AG04450 (cell line): ENCODE measurements around the gene PLEKHG4B. TPM values are rescaled to one million over a fixed set of nuclear protein-coding genes. Genes with fewer than 3 reads are reported as not detected.

Source experiments
- CTCF ChIA-PET: fragments of 300-600, 350-600 bp; formaldehyde crosslinking; extraction: SDS; loops from one replicate; lab custom pipeline; 2022; ENCODE audit warnings: antibody characterized with exemption, inconsistent platforms; lab: Charles Lee
- POLR2A ChIA-PET: fragments of 350-600 bp; formaldehyde crosslinking; extraction: SDS; loops from one replicate; lab custom pipeline; 2021; ENCODE audit warnings: antibody characterized with exemption, inconsistent platforms; lab: Yijun Ruan, JAX
- DNase-seq: peaks from one replicate; pipeline ENCODE4 v3.0.0-alpha.2; 2011; ENCODE audit warnings: low read depth, low spot score
- H3K27ac ChIP-seq: one replicate; pipeline ENCODE4 v1.5.1; 2012; ENCODE audit warnings: low read depth, low read length, control low read depth
- H3K27me3 ChIP-seq: one replicate; pipeline ENCODE4 v1.6.0; 2012; ENCODE audit warnings: low read length; ENCODE audit not compliant: control insufficient read depth, insufficient read depth
- H3K4me3 ChIP-seq: 2 replicates; pipeline ENCODE4 v1.5.1; 2011; ENCODE audit warnings: mild to moderate bottlenecking, low read depth, low read length, control low read depth
- H3K9me3 ChIP-seq: 2 replicates; pipeline ENCODE4 v1.5.1; 2012; ENCODE audit warnings: low read length; ENCODE audit not compliant: control insufficient read depth, insufficient read depth
- CTCF ChIP-seq: IDR thresholded peaks from 2 replicates; pipeline ENCODE4 v1.5.1; 2011; ENCODE audit warnings: low read depth, low read length, control low read depth, inconsistent platforms
- polyA plus RNA-seq: library from polyadenylated mRNA; depleted of rRNA; stranded (reverse); fragments of >200 nt; gene quantifications from 2 replicates; pipeline ENCODE4 v1.2.3, GENCODE V29; 2011

Gene PLEKHG4B
- polyA plus RNA-seq, 1 experiment, result 0.24 TPM

GRCh38 chr5:119486-120097 lies 27.6 kb downstream of the PLEKHG4B start:
- DNase-seq, result no peak
- CTCF ChIA-PET, result no interaction called here
- Histone ChIP-seq H3K9me3 (no peaks in the 10 kb centered on the region; the same call in 1 of the 2 replicates), H3K4me3 (no peak overlapping the region), H3K27ac (no peak overlapping the region), H3K27me3 (peaks cover 14% of the 10 kb centered on the region)
- TF ChIP-seq CTCF, result no peak
- POLR2A ChIA-PET, result no interaction called here

- Histone ChIP-seq H3K4me3 (no peak overlapping the region), H3K27ac (no peak overlapping the region), H3K9me3 (no peaks in the 10 kb centered on the region; the same call in 1 of the 2 replicates), H3K27me3 (peaks cover 2% of the 10 kb centered on the region)
- no peak for TF ChIP-seq CTCF
- POLR2A ChIA-PET, result no interaction called here
- CTCF ChIA-PET, result no interaction called here
- DNase-seq, result no peak
Observed at GRCh38 chr5:121432-121831, 29.5 kb downstream of the PLEKHG4B start.

GRCh38 chr5:125815-126214 lies 33.8 kb downstream of the PLEKHG4B start:
- no peak overlapping the region for H3K4me3 ChIP-seq
- H3K9me3 ChIP-seq, result no peaks in the 10 kb centered on the region; the same call in none of the 2 replicates
- ChIA-PET POLR2A (no interaction called here), CTCF (interaction anchor here (1.1 kb wide), 1 partner anchor 62 kb away, joined by 3 read pairs; no protein-coding TSS in a partner anchor)
- no peak for TF ChIP-seq CTCF
- no peaks in the 10 kb centered on the region for H3K27me3 ChIP-seq
- DNase-seq, result no peak
- H3K27ac ChIP-seq, result no peak overlapping the region

- DNase-seq, result no peak
- H3K4me3 ChIP-seq, result no peak overlapping the region
- H3K27ac ChIP-seq, result no peak overlapping the region
- no peaks in the 10 kb centered on the region for H3K27me3 ChIP-seq
- TF ChIP-seq CTCF, result no peak
- CTCF ChIA-PET, result no interaction called here
- no peaks in the 10 kb centered on the region; the same call in 1 of the 2 replicates for H3K9me3 ChIP-seq
- POLR2A ChIA-PET, result no interaction called here
Observed at GRCh38 chr5:126806-127205, 34.8 kb downstream of the PLEKHG4B start.

GRCh38 chr5:127886-128285 lies 35.9 kb downstream of the PLEKHG4B start:
- ChIA-PET CTCF (interaction anchor here (0.6 kb wide), 1 partner anchor 17 kb away, joined by 3 read pairs; no protein-coding TSS in a partner anchor), POLR2A (no interaction called here)
- H3K4me3 ChIP-seq, result no peak overlapping the region
- H3K27me3 ChIP-seq, result no peaks in the 10 kb centered on the region
- no peaks in the 10 kb centered on the region; the same call in 1 of the 2 replicates for H3K9me3 ChIP-seq
- no peak overlapping the region for H3K27ac ChIP-seq
- TF ChIP-seq CTCF, result no peak
- DNase-seq, result no peak
